H7 (cell line): ENCODE results near the gene SLC29A2. TPM values are rescaled to one million over a fixed set of nuclear protein-coding genes. Genes with fewer than 3 reads are reported as not detected.
A peak's percentile ranks its signal among the peaks of the same experiment; 100 is the strongest.
"Not testable (repeated sequence)": the region's sequence is repeated elsewhere in the genome, so short reads cannot be mapped to it uniquely, and the experiment has no call there.

Experiments used
- DNase-seq: peaks from one replicate; pipeline ENCODE4 v3.0.0; 2012
- H3K27me3 ChIP-seq: 2 replicates; pipeline ENCODE4 v1.6.0; 2011; ENCODE audit warnings: mild to moderate bottlenecking, low read length; ENCODE audit not compliant: control insufficient read depth, insufficient read depth
- H3K36me3 ChIP-seq: replicated peaks from 2 replicates; pipeline ENCODE4 v1.5.1; 2011; ENCODE audit warnings: low read length; ENCODE audit not compliant: control insufficient read depth, insufficient read depth
- H3K4me3 ChIP-seq: 2 replicates; pipeline ENCODE4 v1.5.1; 2011; ENCODE audit warnings: low read depth, mild to moderate bottlenecking, control low read depth, low read length, moderate library complexity; ENCODE audit not compliant: insufficient read depth
- total RNA-seq: library from RNA; depleted of rRNA; stranded (reverse); fragments of >200 nt; shearing (Covaris generic); gene quantifications from 2 replicates; pipeline ENCODE4 v1.2.3, GENCODE V29; 2014

Gene SLC29A2
- total RNA-seq, 1 experiment from 2014 or later: 23.8 TPM

DNA sequence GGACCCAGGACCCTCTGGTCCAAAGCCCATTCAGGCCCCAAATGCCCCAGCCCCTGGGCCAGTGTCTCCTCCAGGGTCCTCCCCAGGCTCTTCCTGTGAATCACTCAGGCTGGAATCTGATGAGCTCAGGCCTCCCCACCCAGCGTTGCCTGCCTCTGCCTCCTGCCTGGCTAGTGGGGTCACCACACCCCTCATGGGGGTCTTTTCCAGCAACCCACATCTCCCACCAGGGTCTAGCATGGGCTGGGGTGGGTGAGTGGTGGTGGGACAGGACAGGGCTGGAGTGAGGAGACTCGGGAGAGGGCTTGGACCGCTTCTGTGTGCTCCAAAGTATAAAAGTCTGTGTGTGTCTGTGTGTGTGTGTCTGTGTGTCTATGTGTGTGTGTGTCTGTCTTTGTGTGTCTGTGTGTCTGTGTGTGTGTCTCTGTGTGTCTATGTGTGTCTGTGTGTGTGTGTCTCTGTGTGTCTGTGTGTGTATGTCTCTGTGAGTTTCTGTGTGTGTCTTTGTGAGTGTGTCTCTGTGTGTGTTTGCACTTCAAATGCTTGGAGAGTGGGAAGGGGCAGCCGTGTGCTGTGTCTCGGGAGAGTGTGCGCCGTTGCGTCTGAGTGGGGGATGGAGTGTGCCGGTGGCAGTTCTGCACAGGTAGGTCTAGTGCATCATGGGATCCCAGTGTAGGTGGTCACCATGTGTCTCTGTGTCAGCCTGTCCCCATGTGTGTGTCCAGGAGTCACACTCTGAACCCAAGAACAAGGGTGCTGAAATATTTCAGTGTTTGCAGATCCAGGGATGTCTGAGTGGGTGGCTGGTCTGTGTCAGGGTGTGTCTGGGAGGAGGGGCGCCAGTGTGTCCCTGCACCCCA, 44.2 kb downstream of the SLC29A2 start:
- peak; percentile 47 for DNase-seq
- Histone ChIP-seq H3K36me3 (no peaks in the 10 kb centered on the region; the same call in 1 of the 2 replicates), H3K4me3 (no peak overlapping the region), H3K27me3 (no peaks in the 10 kb centered on the region)

GRCh38 chr11:66326261-66327111, 45.1 kb downstream of the SLC29A2 start:
- Histone ChIP-seq H3K36me3 (no peaks in the 10 kb centered on the region), H3K4me3 (no peak overlapping the region), H3K27me3 (no peaks in the 10 kb centered on the region)
- DNase-seq: peak; percentile 57

DNA sequence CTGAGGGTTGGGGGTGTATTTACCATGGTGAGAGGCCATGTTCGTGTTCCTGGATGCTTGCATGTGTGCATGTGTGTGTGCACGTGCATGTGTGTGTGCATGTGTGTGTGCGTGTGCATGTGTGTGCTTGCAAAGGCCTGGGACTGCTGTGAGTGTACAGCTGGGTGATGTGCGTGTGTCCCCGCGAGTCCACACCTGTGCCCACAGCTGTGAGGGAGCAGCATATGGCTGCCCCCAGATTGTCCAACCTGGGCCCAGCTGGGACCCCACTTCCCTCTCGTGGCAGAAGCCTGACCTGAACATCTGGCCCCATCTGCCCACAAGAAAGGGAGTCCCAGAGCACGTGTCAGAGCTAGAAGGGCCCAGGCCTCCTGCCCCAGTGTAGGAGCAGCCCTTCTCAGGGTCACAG, 46.3 kb downstream of the SLC29A2 start:
- no peak for DNase-seq
- Histone ChIP-seq H3K36me3 (no peaks in the 10 kb centered on the region), H3K4me3 (no peak overlapping the region), H3K27me3 (no peaks in the 10 kb centered on the region)

- Histone ChIP-seq H3K4me3 (no peak overlapping the region), H3K36me3 (no peaks in the 10 kb centered on the region), H3K27me3 (no peaks in the 10 kb centered on the region)
- peak; percentile 58 for DNase-seq
Measured at GRCh38 chr11:66324664-66325063, 46.9 kb downstream of the SLC29A2 start.

GRCh38 chr11:66323684-66324083, 47.9 kb downstream of the SLC29A2 start:
- Histone ChIP-seq H3K27me3 (no peaks in the 10 kb centered on the region), H3K36me3 (no peaks in the 10 kb centered on the region), H3K4me3 (no peak overlapping the region)
- no peak for DNase-seq

DNA sequence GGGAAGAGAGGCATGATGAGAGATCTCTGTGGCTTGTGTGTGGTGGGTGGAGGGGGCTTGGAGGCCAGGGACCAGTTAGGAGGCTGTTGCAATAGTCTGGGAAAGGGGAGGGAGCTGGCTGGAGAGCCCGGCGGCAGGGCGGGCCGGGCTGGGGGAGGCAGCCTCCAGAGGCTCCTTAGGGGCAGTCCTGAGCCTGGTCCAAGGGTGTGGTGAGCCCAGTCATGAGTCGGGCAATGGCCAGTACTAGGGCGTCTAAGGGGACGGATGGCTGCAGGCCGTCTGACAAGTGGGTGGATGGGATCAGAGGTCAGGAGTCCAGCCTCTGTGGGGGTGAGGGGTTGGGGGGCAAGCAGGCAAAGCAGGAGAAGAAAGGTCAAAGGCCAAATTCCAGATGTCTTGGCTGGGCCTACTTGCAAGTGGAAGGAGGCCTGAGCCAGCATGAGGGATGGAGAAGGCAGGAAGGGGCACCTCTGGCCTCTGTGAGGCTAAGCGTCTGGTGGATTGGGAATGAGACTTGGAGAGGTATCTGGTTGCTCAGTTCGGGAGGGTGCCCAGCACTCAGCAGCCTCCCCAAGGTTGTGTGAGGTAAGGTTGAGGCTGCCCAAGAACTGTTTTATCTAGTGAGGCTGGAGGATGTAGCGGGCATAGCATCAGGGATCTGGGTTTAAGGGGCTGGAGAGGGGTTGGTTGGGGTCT, 48.7 kb downstream of the SLC29A2 start:
- H3K4me3 ChIP-seq: no peak overlapping the region
- no peaks in the 10 kb centered on the region for H3K27me3 ChIP-seq
- H3K36me3 ChIP-seq: no peaks in the 10 kb centered on the region
- DNase-seq: no peak

GRCh38 chr11:66321606-66322005, 50.0 kb downstream of the SLC29A2 start:
- Histone ChIP-seq H3K4me3 (no peak overlapping the region), H3K27me3 (no peaks in the 10 kb centered on the region), H3K36me3 (no peaks in the 10 kb centered on the region)
- no peak for DNase-seq

DNA sequence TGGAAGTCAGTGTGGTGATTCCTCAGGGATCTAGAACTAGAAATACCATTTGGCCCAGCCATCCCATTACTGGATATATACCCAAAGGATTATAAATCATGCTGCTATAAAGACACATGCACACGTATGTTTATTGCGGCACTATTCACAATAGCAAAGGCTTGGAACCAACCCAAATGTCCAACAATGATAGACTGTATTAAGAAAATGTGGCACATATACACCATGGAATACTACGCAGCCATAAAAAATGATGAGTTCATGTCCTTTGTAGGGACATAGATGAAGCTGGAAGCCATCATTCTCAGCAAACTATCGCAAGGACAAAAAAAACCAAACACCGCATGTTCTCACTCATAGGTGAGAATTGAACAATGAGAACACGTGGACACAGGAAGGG, 50.8 kb downstream of the SLC29A2 start:
- not testable (repeated sequence) for DNase-seq, H3K4me3 ChIP-seq, H3K27me3 ChIP-seq, H3K36me3 ChIP-seq

DNA sequence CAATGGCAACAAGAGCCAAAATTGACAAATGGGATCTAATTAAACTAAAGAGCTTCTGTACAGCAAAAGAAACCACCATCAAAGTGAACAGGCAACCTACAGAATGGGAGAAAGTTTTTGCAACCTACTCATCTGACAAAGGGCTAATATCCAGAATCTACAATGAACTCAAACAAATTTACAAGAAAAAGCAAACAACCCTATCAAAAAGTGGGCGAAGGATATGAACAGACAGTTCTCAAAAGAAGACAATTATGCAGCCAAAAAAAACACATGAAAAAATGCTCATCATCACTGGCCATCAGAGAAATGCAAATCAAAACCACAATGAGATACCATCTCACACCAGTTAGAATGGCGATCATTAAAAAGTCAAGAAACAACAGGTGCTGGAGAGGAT, 51.3 kb downstream of the SLC29A2 start:
- H3K4me3 ChIP-seq, H3K27me3 ChIP-seq, H3K36me3 ChIP-seq, DNase-seq: not testable (repeated sequence)

DNA sequence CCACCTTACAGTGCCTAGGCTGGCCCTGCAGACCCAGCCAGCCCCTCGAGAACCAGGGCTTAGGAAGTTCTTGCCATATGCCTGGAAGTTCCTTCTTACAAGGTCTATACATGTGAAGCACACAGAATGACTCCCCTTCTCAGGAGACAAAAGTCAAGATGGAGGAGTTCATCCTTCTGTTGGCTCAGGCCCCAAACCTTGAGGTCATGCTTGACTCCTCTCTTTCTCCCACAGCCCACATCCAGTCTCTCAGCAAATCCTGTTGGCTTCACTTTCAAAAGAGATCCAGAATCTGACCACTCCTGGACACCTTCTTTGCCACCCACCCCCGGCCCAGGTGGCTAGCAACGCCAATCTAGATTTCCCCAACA, 53.0 kb downstream of the SLC29A2 start:
- no peak for DNase-seq
- Histone ChIP-seq H3K27me3 (no peaks in the 10 kb centered on the region), H3K4me3 (no peak overlapping the region), H3K36me3 (no peaks in the 10 kb centered on the region)

GRCh38 chr11:66317723-66318599, 53.6 kb downstream of the SLC29A2 start:
- H3K27me3 ChIP-seq: no peaks in the 10 kb centered on the region
- DNase-seq: peak; percentile 77
- H3K4me3 ChIP-seq: no peak overlapping the region

GRCh38 chr11:66317322-66317722, 54.2 kb downstream of the SLC29A2 start:
- Histone ChIP-seq H3K27me3 (no peaks in the 10 kb centered on the region), H3K36me3 (no peaks in the 10 kb centered on the region), H3K4me3 (peak overlapping the region; percentile 21; the same call in 1 of the 2 replicates)
- DNase-seq: peak; percentile 73

More at GRCh38 chr11:66317723-66318599, 53.6 kb downstream of the SLC29A2 start:
- H3K36me3 ChIP-seq: no peaks in the 10 kb centered on the region

GRCh38 chr11:66316849-66317251, 54.7 kb downstream of the SLC29A2 start, which contains the start of gene CD248:
Gene CD248 (minus strand): TSS chr11:66317044. CDS start chr11:66317027, 17 bp downstream.
- DNase-seq: peak; percentile 92
- Histone ChIP-seq H3K27me3 (no peaks in the 10 kb centered on the region), H3K4me3 (peak within 1 kb of the TSS; percentile 21; the same call in 1 of the 2 replicates), H3K36me3 (no peaks in the 10 kb centered on the region)
